Activated CD4-positive, alpha-beta memory T cell treated with anti-CD3 and anti-CD28 coated beads for 36 hours (primary cell): ENCODE data around the gene SART3. TPM values are rescaled to one million over a fixed set of nuclear protein-coding genes. Genes with fewer than 3 reads are reported as not detected.
A peak's percentile ranks its signal among the peaks of the same experiment; 100 is the strongest.
"Not testable (repeated sequence)": the region's sequence is repeated elsewhere in the genome, so short reads cannot be mapped to it uniquely, and the experiment has no call there.

Source experiments
- CTCF ChIA-PET: fragments of 350-600 bp; sonication (Branson Sonifier 250); formaldehyde crosslinking; loops from one replicate; lab custom pipeline; 2021; ENCODE audit warnings: antibody characterized with exemption, inconsistent platforms; lab: Charles Lee
- POLR2A ChIA-PET: fragments of 350-600 bp; sonication (Branson Sonifier 250); formaldehyde crosslinking; loops from one replicate; lab custom pipeline; 2021; ENCODE audit warnings: antibody characterized with exemption; lab: Charles Lee
- DNase-seq: peaks from one replicate; pipeline ENCODE4 v3.0.0-alpha.2; 2020
- H3K27ac Mint-ChIP-seq: one replicate; pipeline ENCODE4 v1.8.0; 2021; ENCODE audit warnings: mixed read lengths
- H3K27me3 Mint-ChIP-seq: one replicate; pipeline ENCODE4 v1.8.0; 2021; ENCODE audit warnings: mixed read lengths
- H3K36me3 Mint-ChIP-seq: one replicate; pipeline ENCODE4 v1.8.0; 2021; ENCODE audit warnings: mixed read lengths
- H3K4me1 Mint-ChIP-seq: one replicate; pipeline ENCODE4 v1.8.0; 2021; ENCODE audit warnings: low read depth, mixed read lengths
- H3K4me3 Mint-ChIP-seq: one replicate; pipeline ENCODE4 v1.8.0; 2021; ENCODE audit warnings: mild to moderate bottlenecking, mixed read lengths
- H3K9me3 Mint-ChIP-seq: one replicate; pipeline ENCODE4 v1.8.0; 2021; ENCODE audit warnings: mixed read lengths
- intact Hi-C: fragments of 100-400 bp; cut with micrococcal nuclease; formaldehyde crosslinking; loops from one replicate; pipeline ENCODE4 v1.15.1; 2023
- total RNA-seq, 2 experiments: library from RNA; stranded (reverse); gene quantifications; one replicate each; pipeline ENCODE4 v1.2.3, GENCODE V29; 2021

The SART3 gene
- total RNA-seq, 2 experiments from 2014 or later, result 84.3 to 91.5 TPM

DNA sequence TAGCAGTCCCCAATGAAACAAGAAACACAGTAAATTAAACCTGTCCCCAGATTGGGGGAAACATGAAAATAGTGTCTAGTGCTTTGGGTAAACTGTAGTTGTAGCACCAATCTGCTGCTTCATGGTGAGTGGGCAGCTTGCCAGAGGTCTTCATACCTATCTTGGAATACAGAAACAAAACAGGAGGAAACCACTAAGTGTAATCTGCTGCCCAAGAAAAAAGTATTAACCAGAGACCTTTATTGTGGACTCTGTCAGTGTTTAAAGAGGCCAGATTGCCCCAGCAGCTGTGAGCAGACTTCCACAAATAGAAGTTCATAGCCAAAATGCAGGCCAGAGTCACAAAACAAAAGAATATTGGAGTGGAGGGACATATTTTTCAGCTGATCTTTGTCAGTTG lies 3.8 kb upstream of the SART3 start:
- Mint-ChIP-seq H3K27ac (peak overlapping the region; percentile 42), H3K4me1 (peaks cover 59% of the 10 kb centered on the region), H3K9me3 (no peaks in the 10 kb centered on the region), H3K4me3 (no peak overlapping the region), H3K27me3 (no peaks in the 10 kb centered on the region), H3K36me3 (peaks cover 48% of the 10 kb centered on the region)
- CTCF ChIA-PET, result interaction anchor here (0.8 to 18.8 kb wide), 10 partner anchors 11 to 386 kb away, joined by 3 to 472 read pairs (median 8); no protein-coding TSS in a partner anchor
- intact Hi-C loops, result loop anchor here (10.0 kb wide), 1 partner anchor 270 kb away; no protein-coding TSS in a partner anchor
- DNase-seq, result no peak
- POLR2A ChIA-PET, result interaction anchor here (7.0 kb wide), 1 partner anchor 53 kb away, joined by 48 read pairs; no protein-coding TSS in a partner anchor

DNA sequence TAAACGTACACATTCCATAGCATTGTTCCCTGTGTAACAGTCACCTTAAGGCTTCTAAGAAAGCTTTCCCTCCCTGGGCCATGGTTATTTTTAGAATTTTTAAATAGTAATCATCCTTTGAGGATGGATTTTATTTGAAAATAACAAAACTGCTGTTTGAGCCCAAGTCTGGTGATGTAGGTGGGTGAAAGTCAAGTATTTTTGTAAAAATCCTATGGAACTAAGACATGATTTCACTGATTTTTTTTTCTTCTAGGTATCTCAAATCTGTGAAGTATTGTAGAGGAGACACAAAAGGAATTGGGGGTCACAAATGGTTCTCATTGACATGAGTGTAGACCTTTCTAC lies 2.8 kb upstream of the SART3 start:
- Mint-ChIP-seq H3K4me3 (peak overlapping the region; percentile 100), H3K4me1 (peaks cover 58% of the 10 kb centered on the region), H3K9me3 (no peaks in the 10 kb centered on the region), H3K36me3 (peaks cover 48% of the 10 kb centered on the region), H3K27ac (peak overlapping the region; percentile 99), H3K27me3 (no peaks in the 10 kb centered on the region)
- POLR2A ChIA-PET, result interaction anchor here (0.6 to 7.0 kb wide), 3 partner anchors 10 to 70 kb away, joined by 3 to 66 read pairs (median 48); partner anchors contain the start of gene SELPLG
- CTCF ChIA-PET, result interaction anchor here (0.6 to 18.8 kb wide), 12 partner anchors 12 to 387 kb away, joined by 3 to 472 read pairs (median 5); no protein-coding TSS in a partner anchor
- no peak for DNase-seq
- intact Hi-C loops, result loop anchor here (1.0 to 10.0 kb wide), 9 partner anchors 55 to 535 kb away; partner anchors contain the start of genes SSH1 and USP30

DNA sequence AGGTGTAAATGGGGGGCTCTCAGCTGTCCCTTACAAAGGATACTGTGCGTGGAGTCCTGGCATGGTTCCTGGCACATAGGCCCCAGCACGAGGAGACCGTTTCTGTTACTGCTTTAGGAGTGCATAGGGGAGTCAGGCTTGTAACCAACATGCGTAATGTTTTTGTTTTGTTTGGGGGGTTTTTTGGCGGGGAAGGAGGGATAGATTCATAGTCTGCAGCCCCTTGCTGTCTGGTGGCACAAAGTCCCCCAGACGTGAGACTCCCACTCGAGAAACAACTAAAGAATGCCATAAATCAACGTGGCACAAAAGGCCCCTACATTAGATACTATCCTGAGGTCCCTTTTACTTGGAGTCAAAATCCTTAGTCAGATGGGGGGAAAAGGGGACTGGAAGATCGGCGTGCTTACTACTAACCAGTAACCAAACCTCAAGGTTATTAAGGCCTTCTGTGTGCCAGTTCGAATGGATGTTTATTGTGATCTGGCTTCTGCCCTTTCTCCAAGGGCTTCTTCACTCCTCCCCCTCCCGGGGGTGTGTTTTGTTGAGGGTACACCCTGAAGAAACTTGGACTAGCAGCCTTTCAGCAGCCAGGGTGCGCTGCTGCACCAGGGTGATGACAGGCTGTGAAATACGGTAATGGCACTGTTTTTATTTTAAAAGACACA lies 2.3 kb upstream of the SART3 start:
- Mint-ChIP-seq H3K36me3 (peaks cover 45% of the 10 kb centered on the region), H3K4me3 (peak overlapping the region; percentile 100), H3K27ac (peak overlapping the region; percentile 99), H3K27me3 (no peaks in the 10 kb centered on the region), H3K4me1 (peaks cover 57% of the 10 kb centered on the region), H3K9me3 (no peaks in the 10 kb centered on the region)
- ChIA-PET POLR2A (interaction anchor here (0.6 to 7.0 kb wide), 9 partner anchors 10 to 294 kb away, joined by 3 to 66 read pairs (median 5); partner anchors contain the start of genes SELPLG and SSH1), CTCF (interaction anchor here (0.8 to 18.8 kb wide), 15 partner anchors 12 to 387 kb away, joined by 3 to 472 read pairs (median 6); partner anchors contain the start of gene SELPLG)
- peak; percentile 92 for DNase-seq
- intact Hi-C loops, result loop anchor here (1.0 to 10.0 kb wide), 9 partner anchors 55 to 536 kb away; partner anchors contain the start of genes SSH1 and USP30

DNA sequence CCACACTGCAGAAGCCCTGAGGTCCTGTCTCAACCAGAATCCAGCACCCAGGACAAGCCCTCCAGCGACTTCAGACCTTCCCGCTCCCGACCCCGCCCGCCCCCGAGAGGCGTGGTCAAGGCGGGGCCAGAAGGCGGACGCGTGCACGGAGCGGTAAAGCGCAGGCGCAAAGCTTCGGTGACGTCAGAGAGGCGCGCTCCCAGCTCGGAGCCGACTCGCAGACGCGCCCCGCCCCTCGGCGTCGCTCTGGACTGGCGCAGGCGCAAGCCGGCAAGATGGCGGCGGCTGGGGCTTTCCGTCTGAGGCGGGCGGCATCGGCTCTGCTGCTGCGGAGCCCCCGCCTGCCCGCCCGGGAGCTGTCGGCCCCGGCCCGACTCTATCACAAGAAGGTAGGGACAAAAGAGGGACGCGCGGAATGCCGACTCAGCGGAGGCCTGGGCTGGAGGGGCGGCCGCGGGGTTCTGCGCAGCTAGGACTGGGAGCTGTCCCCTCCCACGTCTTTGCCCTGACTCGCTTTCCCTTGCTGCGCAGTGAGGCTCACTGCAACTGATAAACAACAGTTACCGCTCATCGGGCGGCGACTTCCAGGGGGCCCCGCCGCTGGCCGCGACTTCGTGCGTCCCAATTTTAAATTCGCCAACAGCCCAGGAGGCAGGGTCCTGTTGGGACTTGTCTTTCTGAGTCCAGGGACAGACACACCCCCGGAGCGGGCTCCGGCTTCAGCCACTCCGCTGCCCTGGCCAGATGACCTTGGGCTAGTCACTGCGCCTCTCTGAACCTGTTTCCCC lies 1.6 kb upstream of the SART3 start, which contains the start of gene ISCU:
Gene ISCU (plus strand): TSS at position 249 of the 788 bp plus-strand sequence. CDS start 27 bp downstream, at position 276.
- Mint-ChIP-seq H3K27ac (peak within 1 kb of the TSS; percentile 99), H3K36me3 (peaks cover 41% of the 10 kb centered on the region), H3K27me3 (no peaks in the 10 kb centered on the region), H3K4me3 (peak within 1 kb of the TSS; percentile 100), H3K9me3 (no peaks in the 10 kb centered on the region), H3K4me1 (peaks cover 57% of the 10 kb centered on the region)
- CTCF ChIA-PET, result interaction anchor here (0.7 to 18.8 kb wide), 15 partner anchors 10 to 388 kb away, joined by 3 to 472 read pairs (median 4); partner anchors contain the start of gene SELPLG
- intact Hi-C loops, result loop anchor here (1.0 to 10.0 kb wide), 11 partner anchors 56 to 536 kb away; partner anchors contain the start of genes SELPLG, SSH1 and USP30
- peak; percentile 99 for DNase-seq
- POLR2A ChIA-PET, result interaction anchor here (0.8 to 7.0 kb wide), 10 partner anchors 11 to 295 kb away, joined by 3 to 66 read pairs (median 4); partner anchors contain the start of genes SELPLG and SSH1

DNA sequence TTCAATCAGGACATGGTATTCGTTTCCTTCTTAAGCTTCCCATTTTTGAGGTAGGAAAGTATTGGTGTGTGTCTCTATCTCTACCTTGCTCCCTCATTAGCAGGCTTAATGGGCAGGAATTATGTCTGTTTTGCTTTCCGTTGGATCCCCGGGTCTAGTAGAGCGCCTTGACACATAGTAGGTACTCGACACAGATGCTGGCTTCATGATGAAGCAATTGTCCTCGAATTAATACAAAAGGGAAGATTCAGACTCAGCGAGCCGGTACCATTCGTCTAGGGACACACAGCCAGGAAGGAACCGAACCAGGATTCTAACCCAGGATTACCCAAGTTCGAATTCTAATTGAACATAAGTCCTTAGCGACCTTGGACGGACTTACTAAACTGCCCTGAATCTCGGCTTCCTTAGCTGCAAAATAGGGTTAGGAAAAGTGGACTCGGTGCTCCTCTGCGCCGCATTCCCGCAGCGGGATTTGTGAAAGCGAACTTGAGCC lies 927 bp upstream of the SART3 start:
- intact Hi-C loops, result loop anchor here (1.0 to 10.0 kb wide), 10 partner anchors 47 to 537 kb away; partner anchors contain the start of genes FICD, SELPLG, SSH1 and USP30
- ChIA-PET POLR2A (interaction anchor here (0.8 to 7.0 kb wide), 11 partner anchors 11 to 296 kb away, joined by 3 to 66 read pairs (median 5); partner anchors contain the start of genes SELPLG and SSH1), CTCF (interaction anchor here (0.6 to 18.8 kb wide), 16 partner anchors 11 to 531 kb away, joined by 3 to 472 read pairs (median 4); partner anchors contain the start of genes ALKBH2 and SELPLG)
- H3K9me3 Mint-ChIP-seq, result no peaks in the 10 kb centered on the region
- DNase-seq, result no peak
- H3K4me3 Mint-ChIP-seq, result peak overlapping the region; percentile 100
- H3K27me3 Mint-ChIP-seq, result no peaks in the 10 kb centered on the region
- H3K4me1 Mint-ChIP-seq, result peaks cover 57% of the 10 kb centered on the region
- peak overlapping the region; percentile 99 for H3K27ac Mint-ChIP-seq
- peaks cover 38% of the 10 kb centered on the region for H3K36me3 Mint-ChIP-seq

DNA sequence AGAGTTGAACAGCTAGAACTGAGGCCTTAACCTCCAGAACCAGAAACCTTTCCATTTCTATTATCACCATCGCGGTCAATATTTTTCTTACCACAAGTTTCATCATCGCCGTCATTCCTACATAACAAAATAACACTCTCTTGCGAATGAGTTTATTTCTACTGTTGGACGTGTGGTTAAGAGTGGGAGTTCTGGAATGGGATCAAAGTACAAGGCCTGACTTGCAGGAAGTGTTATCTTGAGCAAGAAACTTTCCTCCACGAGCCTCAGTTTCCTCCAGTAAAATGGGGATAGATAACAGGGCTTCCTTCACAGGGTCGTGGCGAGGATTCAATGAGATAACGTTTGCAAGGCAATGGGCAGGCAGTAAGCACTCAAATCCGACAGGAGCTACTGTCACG lies 652 bp downstream of the SART3 start:
- H3K4me3 Mint-ChIP-seq, result peak overlapping the region; percentile 100
- no peaks in the 10 kb centered on the region for H3K27me3 Mint-ChIP-seq
- POLR2A ChIA-PET, result interaction anchor here (0.6 to 7.0 kb wide), 8 partner anchors 48 to 1165 kb away, joined by 3 to 66 read pairs (median 5); partner anchors contain the start of genes SELPLG, SSH1 and USP30
- peak overlapping the region; percentile 99 for H3K27ac Mint-ChIP-seq
- intact Hi-C loops, result loop anchor here (10.0 kb wide), 1 partner anchor 274 kb away; no protein-coding TSS in a partner anchor
- H3K36me3 Mint-ChIP-seq, result peaks cover 29% of the 10 kb centered on the region
- CTCF ChIA-PET, result interaction anchor here (1.0 to 18.8 kb wide), 5 partner anchors 11 to 243 kb away, joined by 3 to 472 read pairs (median 3); partner anchors contain the start of gene SELPLG
- H3K9me3 Mint-ChIP-seq, result no peaks in the 10 kb centered on the region
- peaks cover 61% of the 10 kb centered on the region for H3K4me1 Mint-ChIP-seq
- DNase-seq, result no peak

DNA sequence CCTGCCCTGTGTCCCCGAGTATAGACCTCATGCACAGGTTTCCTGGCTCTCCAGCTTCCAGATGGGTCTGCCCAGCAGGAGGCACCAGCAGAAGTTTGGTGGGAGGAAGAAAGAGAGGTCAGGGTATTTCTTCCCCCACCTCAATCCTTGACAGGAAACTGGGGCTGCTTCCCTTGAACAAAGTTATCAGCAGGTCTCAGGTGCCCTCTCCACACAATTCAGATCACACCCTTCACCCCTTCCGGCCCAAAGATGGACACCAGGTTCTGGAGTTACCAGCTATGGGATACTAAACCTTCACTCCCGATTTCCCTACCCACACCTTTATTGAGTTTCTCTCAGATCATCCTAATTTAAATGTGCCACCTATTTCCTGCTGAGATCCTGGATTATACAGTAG lies 1.2 kb downstream of the SART3 start:
- peak overlapping the region; percentile 99 for H3K27ac Mint-ChIP-seq
- peaks cover 26% of the 10 kb centered on the region for H3K36me3 Mint-ChIP-seq
- CTCF ChIA-PET, result interaction anchor here (1.0 to 18.8 kb wide), 3 partner anchors 10 to 244 kb away, joined by 3 to 472 read pairs (median 6); no protein-coding TSS in a partner anchor
- DNase-seq, result peak; percentile 19
- H3K4me1 Mint-ChIP-seq, result peaks cover 63% of the 10 kb centered on the region
- H3K4me3 Mint-ChIP-seq, result peak overlapping the region; percentile 100
- intact Hi-C loops, result loop anchor here (10.0 kb wide), 1 partner anchor 275 kb away; no protein-coding TSS in a partner anchor
- no peaks in the 10 kb centered on the region for H3K9me3 Mint-ChIP-seq
- POLR2A ChIA-PET, result interaction anchor here (1.2 to 7.0 kb wide), 6 partner anchors 47 to 493 kb away, joined by 3 to 66 read pairs (median 13); partner anchors contain the start of genes SELPLG and USP30
- no peaks in the 10 kb centered on the region for H3K27me3 Mint-ChIP-seq

DNA sequence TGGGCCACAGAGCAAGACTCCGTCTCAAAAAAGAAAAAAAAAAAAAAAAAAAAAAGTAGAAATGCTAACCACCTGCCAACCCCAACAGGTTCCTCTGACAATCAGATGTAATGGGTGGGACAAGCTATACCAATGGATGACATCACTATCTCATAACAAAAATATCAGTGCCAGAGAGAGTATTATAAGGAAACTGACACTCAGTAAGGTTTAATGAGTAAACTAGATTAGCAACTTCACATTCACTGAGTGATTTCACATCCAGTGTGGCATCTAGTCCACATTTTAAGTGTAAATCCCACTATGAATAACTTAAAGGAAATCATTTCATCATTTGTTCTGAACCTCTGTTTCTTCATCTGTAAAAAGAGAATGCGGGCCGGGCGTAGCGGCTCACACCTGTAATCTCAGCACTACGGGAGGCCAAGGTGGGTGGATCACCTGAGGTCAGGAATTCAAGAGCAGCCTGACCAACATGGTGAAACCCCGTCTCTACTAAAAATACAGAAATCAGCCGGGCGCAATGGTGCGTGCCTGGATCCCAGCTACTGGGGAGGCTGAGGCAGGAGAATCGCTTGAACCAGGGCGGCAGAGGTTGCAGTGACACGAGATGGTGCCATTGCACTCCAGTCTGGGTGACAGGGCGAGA lies 1.8 kb downstream of the SART3 start:
- H3K27ac Mint-ChIP-seq, result peak overlapping the region; percentile 99
- POLR2A ChIA-PET, result interaction anchor here (1.1 to 7.0 kb wide), 5 partner anchors 10 to 75 kb away, joined by 3 to 66 read pairs (median 4); partner anchors contain the start of gene SELPLG
- DNase-seq, result peak; percentile 67
- CTCF ChIA-PET, result interaction anchor here (1.0 to 18.8 kb wide), 3 partner anchors 57 to 244 kb away, joined by 4 to 472 read pairs (median 6); no protein-coding TSS in a partner anchor
- peaks cover 59% of the 10 kb centered on the region for H3K4me1 Mint-ChIP-seq
- H3K9me3 Mint-ChIP-seq, result no peaks in the 10 kb centered on the region
- intact Hi-C loops, result no loop called here
- H3K36me3 Mint-ChIP-seq, result peaks cover 23% of the 10 kb centered on the region
- peak overlapping the region; percentile 100 for H3K4me3 Mint-ChIP-seq
- H3K27me3 Mint-ChIP-seq, result no peaks in the 10 kb centered on the region

DNA sequence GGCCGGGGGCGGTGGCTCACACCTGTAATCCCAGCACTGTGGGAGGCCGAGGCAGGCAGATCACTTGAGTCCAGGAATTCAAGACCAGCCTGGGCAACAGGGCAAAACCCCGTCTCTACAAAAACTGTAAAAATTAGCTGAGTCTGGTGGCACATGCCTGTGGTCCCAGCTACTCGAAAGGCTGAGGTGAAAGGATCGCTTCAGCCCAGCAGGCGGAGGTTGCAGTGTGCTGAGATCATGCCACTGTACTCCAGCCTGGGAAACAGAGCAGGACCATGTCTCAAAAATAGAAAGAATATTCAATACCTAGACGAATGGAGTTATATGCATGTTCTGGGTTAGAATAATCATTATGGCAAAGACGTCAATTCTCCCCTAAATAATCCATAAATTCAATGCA lies 5.6 kb downstream of the SART3 start:
- CTCF ChIA-PET, result interaction anchor here (1.0 to 18.8 kb wide), 2 partner anchors 61 to 62 kb away, joined by 5 to 472 read pairs; no protein-coding TSS in a partner anchor
- H3K9me3 Mint-ChIP-seq, POLR2A ChIA-PET, DNase-seq, H3K27ac Mint-ChIP-seq, intact Hi-C loops, H3K27me3 Mint-ChIP-seq, H3K4me3 Mint-ChIP-seq: not testable (repeated sequence)
- Mint-ChIP-seq H3K4me1 (peaks cover 85% of the 10 kb centered on the region), H3K36me3 (peaks cover 20% of the 10 kb centered on the region)

DNA sequence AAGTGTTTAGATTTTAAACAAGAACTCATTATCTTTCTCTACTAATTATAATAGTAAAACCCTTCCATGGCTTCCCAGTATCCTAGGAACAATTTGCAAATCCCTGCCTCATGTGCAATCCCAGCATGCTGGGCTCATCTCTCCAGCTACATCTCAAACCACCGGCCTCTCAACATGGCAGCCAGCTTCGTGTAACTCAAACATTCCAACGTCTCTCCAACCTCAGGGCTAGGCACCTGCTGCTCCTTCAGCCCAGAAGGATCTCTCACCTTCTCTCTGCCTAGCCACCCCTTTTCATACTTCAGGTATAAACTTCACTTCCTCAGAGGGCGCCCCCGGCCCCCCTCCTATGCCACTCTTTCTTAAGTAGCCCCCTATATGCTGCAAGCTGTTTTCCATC lies 7.2 kb downstream of the SART3 start:
- Mint-ChIP-seq H3K27ac (no peak overlapping the region), H3K9me3 (no peaks in the 10 kb centered on the region), H3K27me3 (no peaks in the 10 kb centered on the region), H3K4me1 (peaks cover 83% of the 10 kb centered on the region), H3K4me3 (no peak overlapping the region), H3K36me3 (peaks cover 17% of the 10 kb centered on the region)
- DNase-seq, result no peak
- ChIA-PET POLR2A (no interaction called here), CTCF (no interaction called here)
- intact Hi-C loops, result no loop called here
